ENCODE results near the gene MRPL54. TPM values are rescaled to one million over a fixed set of nuclear protein-coding genes. Genes with fewer than 3 reads are reported as not detected.
"Not testable (repeated sequence)": the region's sequence is repeated elsewhere in the genome, so short reads cannot be mapped to it uniquely, and the experiment has no call there.

MRPL54 gene
- total RNA-seq, 2 experiments from 2014 or later = 66.6 to 88.7 TPM

DNA sequence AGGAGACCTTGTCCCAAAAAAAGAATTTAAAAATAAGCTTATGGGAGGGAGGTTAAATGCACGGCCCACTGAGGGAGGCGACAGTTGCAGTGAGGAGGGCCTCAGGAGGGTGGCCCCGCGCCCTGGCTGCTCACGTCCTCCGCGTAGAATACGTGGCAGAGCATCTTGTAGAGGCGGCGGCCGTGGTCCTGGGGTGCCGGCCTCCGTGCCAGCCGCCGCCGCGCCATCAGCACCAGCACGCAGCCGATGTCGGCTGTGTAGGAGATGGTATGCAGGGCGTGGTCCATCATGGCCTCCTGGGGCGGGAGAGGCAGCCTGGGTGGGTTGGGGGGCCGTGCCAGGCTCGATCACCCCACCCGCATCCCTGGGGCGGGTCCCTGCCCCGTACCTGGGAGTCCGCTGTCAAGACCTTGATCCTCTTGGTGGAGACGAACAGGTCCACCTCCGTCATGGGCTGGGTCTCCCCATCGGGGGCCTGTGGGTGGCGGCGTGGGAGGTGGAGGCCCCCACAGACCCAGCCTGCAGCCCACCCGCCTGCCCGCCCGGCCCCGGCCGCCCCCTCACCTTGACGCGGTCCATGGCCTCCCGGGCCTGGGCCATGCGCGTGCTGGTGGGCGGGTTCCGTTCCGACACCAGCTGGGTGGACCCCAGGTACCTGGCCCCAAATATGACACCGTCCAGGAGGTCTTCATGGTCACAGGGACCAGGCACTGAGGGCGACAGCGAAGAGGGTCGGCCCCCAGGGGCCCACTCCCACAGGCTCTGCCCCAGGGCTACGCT lies 8.7 kb upstream of the MRPL54 start:
- no peak for DNase-seq (ENCODE audit: low spot score)
- no TSS peak for BruUV-seq (replicated peaks)
- Histone ChIP-seq H3K79me2 (ENCODE audit: insufficient read depth, low read depth, low read length) (no peaks in the 10 kb centered on the region), H3K4me3 (ENCODE audit: low read depth, low read length, poor library complexity, severe bottlenecking) (no peak overlapping the region), H3K36me3 (ENCODE audit: insufficient read depth, low read length) (0 out of 2 replicates have a peak, but pooled peaks cover 8% of the 10 kb centered on the region), H2AFZ (ENCODE audit: low read length) (no peak overlapping the region), H3K4me2 (ENCODE audit: low read length) (no peak overlapping the region), H3K9me2 (ENCODE audit: insufficient read depth, low read length) (no peaks in the 10 kb centered on the region), H3K27ac (ENCODE audit: low read depth, low read length, poor library complexity, severe bottlenecking) (no peak overlapping the region), H3K4me1 (ENCODE audit: insufficient read depth, low read length, poor library complexity, severe bottlenecking) (no peaks in the 10 kb centered on the region), H4K20me1 (ENCODE audit: insufficient read depth, low read length) (no peaks in the 10 kb centered on the region), H3K9me3 (ENCODE audit: low read length) (no peaks in the 10 kb centered on the region)
- CTCF ChIA-PET (ENCODE audit: unreplicated experiment) = no interaction called here
- intact Hi-C loops (cut with micrococcal nuclease; ENCODE audit: unreplicated experiment) = no loop called here
- TF ChIP-seq, protein P1, sequence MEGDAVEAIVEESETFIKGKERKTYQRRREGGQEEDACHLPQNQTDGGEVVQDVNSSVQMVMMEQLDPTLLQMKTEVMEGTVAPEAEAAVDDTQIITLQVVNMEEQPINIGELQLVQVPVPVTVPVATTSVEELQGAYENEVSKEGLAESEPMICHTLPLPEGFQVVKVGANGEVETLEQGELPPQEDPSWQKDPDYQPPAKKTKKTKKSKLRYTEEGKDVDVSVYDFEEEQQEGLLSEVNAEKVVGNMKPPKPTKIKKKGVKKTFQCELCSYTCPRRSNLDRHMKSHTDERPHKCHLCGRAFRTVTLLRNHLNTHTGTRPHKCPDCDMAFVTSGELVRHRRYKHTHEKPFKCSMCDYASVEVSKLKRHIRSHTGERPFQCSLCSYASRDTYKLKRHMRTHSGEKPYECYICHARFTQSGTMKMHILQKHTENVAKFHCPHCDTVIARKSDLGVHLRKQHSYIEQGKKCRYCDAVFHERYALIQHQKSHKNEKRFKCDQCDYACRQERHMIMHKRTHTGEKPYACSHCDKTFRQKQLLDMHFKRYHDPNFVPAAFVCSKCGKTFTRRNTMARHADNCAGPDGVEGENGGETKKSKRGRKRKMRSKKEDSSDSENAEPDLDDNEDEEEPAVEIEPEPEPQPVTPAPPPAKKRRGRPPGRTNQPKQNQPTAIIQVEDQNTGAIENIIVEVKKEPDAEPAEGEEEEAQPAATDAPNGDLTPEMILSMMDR (conservative IDR thresholded peaks at IDR 0.05; ENCODE audit: low read length) = no peak
- no peak for TF ChIP-seq EZH2phosphoT487 (IDR thresholded peaks at IDR 0.05; ENCODE audit: borderline replicate concordance, low read depth, low read length)
- POLR2A ChIA-PET = no interaction called here

DNA sequence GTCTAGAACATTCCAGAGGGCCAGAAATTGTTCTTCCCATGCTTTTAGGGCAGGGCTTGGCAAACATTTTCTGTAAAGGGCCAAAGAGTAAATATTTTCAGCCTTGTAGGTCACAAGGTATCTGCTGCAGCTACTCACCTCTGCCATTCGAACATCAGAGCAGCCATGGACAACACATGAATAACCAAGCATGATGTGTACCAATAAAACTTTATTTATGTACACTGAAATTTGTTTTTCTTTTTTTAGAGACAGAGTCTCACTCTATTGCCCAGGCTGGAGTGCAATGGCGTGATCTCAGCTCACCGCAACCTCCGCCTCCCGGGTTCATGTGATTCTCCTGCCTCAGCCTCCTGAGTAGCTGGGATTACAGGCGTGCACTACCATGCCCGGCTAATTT lies 4.8 kb upstream of the MRPL54 start:
- BruUV-seq (replicated peaks); CTCF ChIA-PET (ENCODE audit: unreplicated experiment); DNase-seq (ENCODE audit: low spot score); H3K27ac ChIP-seq (ENCODE audit: low read depth, low read length, poor library complexity, severe bottlenecking); H3K4me1 ChIP-seq (ENCODE audit: insufficient read depth, low read length, poor library complexity, severe bottlenecking); H3K4me3 ChIP-seq (ENCODE audit: low read depth, low read length, poor library complexity, severe bottlenecking); intact Hi-C loops (cut with micrococcal nuclease; ENCODE audit: unreplicated experiment); H3K9me3 ChIP-seq (ENCODE audit: low read length); H3K9me2 ChIP-seq (ENCODE audit: insufficient read depth, low read length); H4K20me1 ChIP-seq (ENCODE audit: insufficient read depth, low read length); H3K4me2 ChIP-seq (ENCODE audit: low read length); H3K79me2 ChIP-seq (ENCODE audit: insufficient read depth, low read depth, low read length); POLR2A ChIA-PET; H2AFZ ChIP-seq (ENCODE audit: low read length): not testable (repeated sequence)
- peaks cover 14% of the 10 kb centered on the region; the same call in 1 of the 2 replicates for H3K36me3 ChIP-seq (ENCODE audit: insufficient read depth, low read length)

DNA sequence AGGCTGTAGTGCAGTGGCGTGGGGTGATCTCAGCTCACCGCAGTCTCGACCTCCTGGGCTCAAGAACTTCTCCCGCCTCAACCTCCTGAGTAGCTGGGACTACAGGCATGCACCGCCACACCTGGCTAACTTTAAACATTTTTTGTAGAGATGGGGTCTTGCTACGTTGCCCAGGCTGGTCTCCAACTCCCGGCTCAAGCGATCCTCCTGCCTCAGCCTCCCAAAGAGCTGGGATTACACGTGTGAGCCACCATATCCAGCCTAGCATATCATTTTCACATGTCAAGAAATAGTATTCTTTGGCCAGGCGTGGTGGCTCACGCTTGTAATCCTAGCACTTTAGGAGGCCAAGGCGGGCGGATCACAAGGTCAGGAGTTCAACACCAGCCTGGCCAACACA lies 4.2 kb upstream of the MRPL54 start:
- H3K36me3 ChIP-seq (ENCODE audit: insufficient read depth, low read length) = peaks cover 14% of the 10 kb centered on the region; the same call in 1 of the 2 replicates
- H3K9me2 ChIP-seq (ENCODE audit: insufficient read depth, low read length); H3K4me1 ChIP-seq (ENCODE audit: insufficient read depth, low read length, poor library complexity, severe bottlenecking); DNase-seq (ENCODE audit: low spot score); CTCF ChIA-PET (ENCODE audit: unreplicated experiment); H3K9me3 ChIP-seq (ENCODE audit: low read length); H4K20me1 ChIP-seq (ENCODE audit: insufficient read depth, low read length); POLR2A ChIA-PET; H2AFZ ChIP-seq (ENCODE audit: low read length); H3K4me2 ChIP-seq (ENCODE audit: low read length); BruUV-seq (replicated peaks); intact Hi-C loops (cut with micrococcal nuclease; ENCODE audit: unreplicated experiment); H3K27ac ChIP-seq (ENCODE audit: low read depth, low read length, poor library complexity, severe bottlenecking); H3K4me3 ChIP-seq (ENCODE audit: low read depth, low read length, poor library complexity, severe bottlenecking): not testable (repeated sequence)
- peaks cover 10% of the 10 kb centered on the region for H3K79me2 ChIP-seq (ENCODE audit: insufficient read depth, low read depth, low read length)
